Rectal smooth muscle tissue (tissue), 1 donor: Measurements from ENCODE around the gene HLA-DQA2.

ENCODE experiments used
- H3K27ac ChIP-seq: one replicate; pipeline ENCODE4 v1.7.0; 2013; ENCODE audit warnings: low read depth, low read length, inconsistent platforms
- H3K27me3 ChIP-seq: one replicate; pipeline ENCODE4 v1.7.0; 2013; ENCODE audit warnings: low read length; ENCODE audit not compliant: control insufficient read depth, insufficient read depth
- H3K36me3 ChIP-seq: one replicate; pipeline ENCODE4 v1.7.0; 2013; ENCODE audit warnings: low read length; ENCODE audit not compliant: control insufficient read depth, insufficient read depth
- H3K4me1 ChIP-seq: one replicate; pipeline ENCODE4 v1.7.0; 2013; ENCODE audit warnings: low read length; ENCODE audit not compliant: control insufficient read depth, insufficient read depth
- H3K4me3 ChIP-seq: one replicate; pipeline ENCODE4 v1.7.0; 2013; ENCODE audit warnings: low read length
- H3K9ac ChIP-seq: one replicate; pipeline ENCODE4 v1.7.0; 2013; ENCODE audit warnings: low read length

The HLA-DQA2 gene

GRCh38 chr6:32785781-32786533 lies 44.8 kb downstream of the HLA-DQA2 start:
- Histone ChIP-seq H3K4me1 (no peaks in the 10 kb centered on the region), H3K27me3 (no peaks in the 10 kb centered on the region), H3K4me3 (no peak overlapping the region), H3K36me3 (no peaks in the 10 kb centered on the region), H3K27ac (no peak overlapping the region), H3K9ac (no peak overlapping the region)

GRCh38 chr6:32790306-32790705 lies 49.1 kb downstream of the HLA-DQA2 start:
- Histone ChIP-seq H3K27me3 (no peaks in the 10 kb centered on the region), H3K4me1 (no peaks in the 10 kb centered on the region)

GRCh38 chr6:32792901-32793435 lies 51.8 kb downstream of the HLA-DQA2 start:
- Histone ChIP-seq H3K27ac (no peak overlapping the region), H3K4me1 (no peaks in the 10 kb centered on the region), H3K36me3 (no peaks in the 10 kb centered on the region), H3K9ac (no peak overlapping the region), H3K27me3 (peaks cover 3% of the 10 kb centered on the region), H3K4me3 (no peak overlapping the region)

More at GRCh38 chr6:32790306-32790705, 49.1 kb downstream of the HLA-DQA2 start:
- no peak overlapping the region for H3K4me3 ChIP-seq
- no peak overlapping the region for H3K9ac ChIP-seq
- no peak overlapping the region for H3K27ac ChIP-seq
- no peaks in the 10 kb centered on the region for H3K36me3 ChIP-seq

- Histone ChIP-seq H3K4me1 (no peaks in the 10 kb centered on the region), H3K27ac (no peak overlapping the region), H3K4me3 (no peak overlapping the region), H3K36me3 (no peaks in the 10 kb centered on the region), H3K27me3 (peaks cover 3% of the 10 kb centered on the region), H3K9ac (no peak overlapping the region)
Observed at GRCh38 chr6:32794510-32794909, 53.3 kb downstream of the HLA-DQA2 start.
